ENCODE results near the gene RNF187.

DNA sequence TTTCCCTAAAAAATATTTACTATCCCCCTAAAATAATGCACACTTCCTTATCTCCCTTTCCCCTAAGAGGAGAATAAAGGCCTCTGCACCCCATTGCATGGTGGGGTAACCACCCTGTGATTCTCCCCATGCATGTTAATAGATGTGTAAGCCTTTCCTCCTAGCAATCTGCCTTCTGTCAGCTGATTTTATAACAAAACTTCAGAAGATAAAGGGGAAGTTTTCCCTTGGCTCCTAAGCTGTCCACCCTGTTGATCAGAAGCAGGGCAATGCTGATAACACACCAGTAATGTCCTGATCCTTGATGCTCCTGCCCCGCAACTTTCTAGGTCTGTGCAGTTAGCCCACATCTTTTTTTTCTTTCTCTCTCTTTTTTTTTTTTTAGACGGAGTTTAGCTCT, 11.4 kb upstream of the RNF187 start:
- TF ChIP-seq CTCF (IDR thresholded peaks at IDR 0.05) (no peak), E2F4 (CRISPR knock-in tag; IDR thresholded peaks at IDR 0.05; ENCODE audit: borderline replicate concordance, low read depth) (no peak), KAT7 (CRISPR knock-in tag; IDR thresholded peaks at IDR 0.05; ENCODE audit: borderline replicate concordance) (no peak), ATF3 (CRISPR knock-in tag; conservative IDR thresholded peaks at IDR 0.05) (no peak), RELA (CRISPR knock-in tag; IDR thresholded peaks at IDR 0.05; ENCODE audit: borderline replicate concordance) (no peak), USF2 (CRISPR knock-in tag; IDR thresholded peaks at IDR 0.05) (no peak), ARID4B (CRISPR knock-in tag; IDR thresholded peaks at IDR 0.05; ENCODE audit: borderline replicate concordance) (no peak)

Measured in WTC11 (cell line).